Stomach smooth muscle (tissue), 2 donors: ENCODE data around the gene BANK1.

Source experiments
- H3K27ac ChIP-seq: one replicate; pipeline ENCODE4 v1.7.0; 2013; ENCODE audit warnings: mild to moderate bottlenecking, low read length, inconsistent platforms
- H3K27me3 ChIP-seq, 2 donors: one replicate each; pipeline ENCODE4 v1.7.0; 2013; ENCODE audit warnings: low read length in 2 of 2; ENCODE audit not compliant: insufficient read depth in 2 of 2, control insufficient read depth in 1 of 2
- H3K36me3 ChIP-seq, 2 donors: one replicate each; pipeline ENCODE4 v1.7.0; 2013; ENCODE audit warnings: low read length in 2 of 2; ENCODE audit not compliant: control insufficient read depth in 2 of 2, insufficient read depth in 2 of 2
- H3K4me1 ChIP-seq: one replicate; pipeline ENCODE4 v1.7.0; 2013; ENCODE audit warnings: low read length; ENCODE audit not compliant: control insufficient read depth, insufficient read depth
- H3K4me3 ChIP-seq, 2 donors: one replicate each; pipeline ENCODE4 v1.7.0; 2013; ENCODE audit warnings: low read length in 2 of 2
- H3K9ac ChIP-seq, 2 donors: one replicate each; pipeline ENCODE4 v1.7.0; 2013; ENCODE audit warnings: low read length in 2 of 2, mild to moderate bottlenecking in 1 of 2
- H3K9me3 ChIP-seq, 2 donors: one replicate each; pipeline ENCODE4 v1.7.0; 2013; ENCODE audit warnings: low read length in 2 of 2; ENCODE audit not compliant: control insufficient read depth in 2 of 2
- donor health status: healthy.
- donor health status: Pancreatic carcinoma.

Gene BANK1

GRCh38 chr4:101933855-101934254 is 143.3 kb downstream of the BANK1 start:
- no peaks in the 10 kb centered on the region for H3K36me3 ChIP-seq
- no peaks in the 10 kb centered on the region for H3K9me3 ChIP-seq
- H3K9ac ChIP-seq, result no peak overlapping the region
- H3K27ac ChIP-seq, result no peak overlapping the region
- no peaks in the 10 kb centered on the region for H3K4me1 ChIP-seq
- H3K27me3 ChIP-seq, result no peaks in the 10 kb centered on the region
- no peak overlapping the region for H3K4me3 ChIP-seq

GRCh38 chr4:101938836-101939235 is 148.3 kb downstream of the BANK1 start:
- H3K27me3 ChIP-seq, result no peaks in the 10 kb centered on the region
- H3K36me3 ChIP-seq, result no peaks in the 10 kb centered on the region

GRCh38 chr4:101941816-101942358 is 151.4 kb downstream of the BANK1 start:
- Histone ChIP-seq H3K4me1 (no peaks in the 10 kb centered on the region), H3K36me3 (no peaks in the 10 kb centered on the region), H3K27ac (no peak overlapping the region), H3K9me3 (no peaks in the 10 kb centered on the region), H3K4me3 (no peak overlapping the region), H3K9ac (no peak overlapping the region), H3K27me3 (no peaks in the 10 kb centered on the region)

More at GRCh38 chr4:101938836-101939235, 148.3 kb downstream of the BANK1 start:
- Histone ChIP-seq H3K9ac (no peak overlapping the region), H3K27ac (no peak overlapping the region), H3K9me3 (no peaks in the 10 kb centered on the region), H3K4me1 (no peaks in the 10 kb centered on the region), H3K4me3 (no peak overlapping the region)

GRCh38 chr4:101942891-101943290 is 152.4 kb downstream of the BANK1 start:
- Histone ChIP-seq H3K4me3 (no peak overlapping the region), H3K9me3 (no peaks in the 10 kb centered on the region), H3K9ac (no peak overlapping the region), H3K27me3 (no peaks in the 10 kb centered on the region), H3K36me3 (no peaks in the 10 kb centered on the region), H3K27ac (no peak overlapping the region), H3K4me1 (no peaks in the 10 kb centered on the region)

- H3K4me1 ChIP-seq, result no peaks in the 10 kb centered on the region
These were observed 154.1 kb downstream of the BANK1 start for GRCh38 chr4:101944649-101945048.

DNA sequence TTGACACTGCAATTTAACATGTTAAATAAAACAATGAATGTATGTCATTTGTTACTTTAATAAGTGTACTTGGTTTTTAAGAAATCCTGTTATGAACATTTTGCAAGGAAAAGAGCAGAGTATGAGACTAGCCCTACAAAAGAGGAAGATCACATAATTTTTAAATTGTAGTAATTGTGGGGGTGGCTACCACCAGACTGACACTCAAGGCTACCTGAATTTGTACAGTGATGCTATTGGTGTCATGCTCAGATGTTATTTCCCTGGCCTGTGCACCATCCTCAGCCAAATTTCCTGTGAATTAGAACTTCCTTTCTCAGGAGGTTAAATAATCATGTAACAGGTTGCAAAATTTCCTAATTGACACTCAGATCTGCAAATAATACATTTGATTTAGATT is 157.5 kb downstream of the BANK1 start:
- no peaks in the 10 kb centered on the region for H3K4me1 ChIP-seq
- no peaks in the 10 kb centered on the region for H3K27me3 ChIP-seq
- H3K9ac ChIP-seq, result no peak overlapping the region
- no peaks in the 10 kb centered on the region for H3K9me3 ChIP-seq
- no peak overlapping the region for H3K4me3 ChIP-seq
- H3K27ac ChIP-seq, result no peak overlapping the region
- H3K36me3 ChIP-seq, result no peaks in the 10 kb centered on the region

More at GRCh38 chr4:101944649-101945048, 154.1 kb downstream of the BANK1 start:
- Histone ChIP-seq H3K4me3 (no peak overlapping the region), H3K27ac (no peak overlapping the region), H3K36me3 (no peaks in the 10 kb centered on the region), H3K9me3 (no peaks in the 10 kb centered on the region), H3K9ac (no peak overlapping the region), H3K27me3 (no peaks in the 10 kb centered on the region)

DNA sequence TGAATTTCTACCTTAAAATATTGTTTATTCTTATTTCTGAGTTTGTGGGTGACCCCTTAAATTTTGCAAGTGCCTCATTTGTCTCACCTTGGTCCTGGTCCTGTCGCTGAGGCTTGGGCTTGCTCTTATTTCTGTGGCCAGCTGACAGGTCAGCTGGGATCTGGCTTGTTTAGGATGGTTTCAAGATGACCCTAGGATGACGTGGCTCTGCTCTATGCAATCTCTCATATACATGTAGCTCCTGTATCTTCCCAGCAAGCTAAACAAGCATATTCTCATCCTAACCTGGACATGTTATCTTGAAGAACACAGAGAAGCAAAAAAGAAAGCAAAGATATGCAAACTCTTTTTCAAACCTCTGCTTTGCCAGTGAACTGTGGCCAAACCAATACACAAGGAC is 158.4 kb downstream of the BANK1 start:
- Histone ChIP-seq H3K27me3 (no peaks in the 10 kb centered on the region), H3K4me3 (no peak overlapping the region), H3K9ac (no peak overlapping the region), H3K27ac (no peak overlapping the region), H3K9me3 (no peaks in the 10 kb centered on the region), H3K36me3 (no peaks in the 10 kb centered on the region), H3K4me1 (no peaks in the 10 kb centered on the region)

- no peaks in the 10 kb centered on the region for H3K9me3 ChIP-seq
- no peak overlapping the region for H3K9ac ChIP-seq
- H3K4me3 ChIP-seq, result no peak overlapping the region
- H3K36me3 ChIP-seq, result no peaks in the 10 kb centered on the region
- H3K27me3 ChIP-seq, result no peaks in the 10 kb centered on the region
- H3K4me1 ChIP-seq, result no peaks in the 10 kb centered on the region
- H3K27ac ChIP-seq, result no peak overlapping the region
These were observed 159.9 kb downstream of the BANK1 start for GRCh38 chr4:101950258-101950979.

DNA sequence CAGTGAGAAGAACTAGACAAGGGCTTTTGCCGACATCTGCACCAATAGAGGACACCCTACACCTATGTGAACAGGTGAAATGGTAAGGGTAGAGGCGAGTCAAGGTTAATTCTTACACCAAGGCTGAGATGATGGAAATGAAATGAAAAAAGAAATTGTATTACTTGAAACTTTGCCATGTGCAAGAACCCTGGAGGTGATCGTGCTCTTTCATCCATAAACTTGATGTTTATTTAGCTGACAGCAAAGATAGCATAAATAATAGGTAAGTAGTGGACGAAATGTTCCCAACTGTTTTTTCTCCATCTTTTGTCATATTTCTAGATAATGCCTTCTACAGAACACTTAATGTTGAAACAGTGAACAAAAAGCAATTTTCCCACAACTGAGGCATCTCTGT is 162.5 kb downstream of the BANK1 start:
- no peak overlapping the region for H3K27ac ChIP-seq
- H3K4me3 ChIP-seq, result no peak overlapping the region
- no peaks in the 10 kb centered on the region for H3K4me1 ChIP-seq
- no peak overlapping the region for H3K9ac ChIP-seq
- no peaks in the 10 kb centered on the region for H3K9me3 ChIP-seq
- no peaks in the 10 kb centered on the region for H3K36me3 ChIP-seq
- H3K27me3 ChIP-seq, result no peaks in the 10 kb centered on the region

GRCh38 chr4:101953949-101954348 is 163.4 kb downstream of the BANK1 start:
- no peak overlapping the region for H3K9ac ChIP-seq
- H3K27me3 ChIP-seq, result no peaks in the 10 kb centered on the region
- H3K36me3 ChIP-seq, result no peaks in the 10 kb centered on the region
- H3K9me3 ChIP-seq, result no peaks in the 10 kb centered on the region
- no peak overlapping the region for H3K4me3 ChIP-seq
- H3K27ac ChIP-seq, result no peak overlapping the region
- no peaks in the 10 kb centered on the region for H3K4me1 ChIP-seq

DNA sequence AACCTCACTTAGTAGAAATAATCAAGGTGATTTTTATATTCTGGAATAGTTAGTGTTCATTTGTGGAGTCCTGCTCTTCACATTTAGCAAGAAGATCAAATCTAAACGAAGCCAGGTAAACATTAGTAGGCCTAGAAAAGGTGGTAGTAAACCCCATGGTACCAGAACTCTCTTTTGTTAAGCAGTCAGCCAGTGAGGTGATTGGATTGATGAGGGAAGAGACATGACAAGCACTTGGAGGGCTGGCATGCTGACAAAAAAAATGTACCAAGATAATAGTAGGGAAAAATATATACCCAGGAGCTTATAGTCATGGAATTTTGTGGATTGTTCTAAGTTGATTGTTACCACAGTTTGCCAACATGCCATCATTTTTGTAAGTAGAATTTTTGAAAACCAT is 163.8 kb downstream of the BANK1 start:
- no peak overlapping the region for H3K27ac ChIP-seq
- no peaks in the 10 kb centered on the region for H3K36me3 ChIP-seq
- H3K4me3 ChIP-seq, result no peak overlapping the region
- H3K4me1 ChIP-seq, result no peaks in the 10 kb centered on the region
- H3K9me3 ChIP-seq, result no peaks in the 10 kb centered on the region
- no peak overlapping the region for H3K9ac ChIP-seq
- H3K27me3 ChIP-seq, result no peaks in the 10 kb centered on the region
